Body of pancreas (tissue), 4 donors: Measurements from ENCODE around the gene GRIN1. TPM values are rescaled to one million over a fixed set of nuclear protein-coding genes. Genes with fewer than 3 reads are reported as not detected.

Experiments used
- ATAC-seq: fragments of 150-250 bp; one replicate; pipeline ENCODE4 v1.9.1; 2016
- DNase-seq, 4 donors: peaks; one replicate each; pipeline ENCODE4 v3.0.0-alpha.2; 2019
- H3K27ac ChIP-seq, 4 donors: fragments of 200-600 bp; sonication (generic); 1 replicate in 3 of 4; 2 replicates in 1 of 4; pipeline versions ENCODE4 v1.5.1 to v1.6.1; 2016 to 2019; ENCODE audit warnings: mild to moderate bottlenecking in 1 of 4, mixed read lengths in 1 of 4, moderate library complexity in 1 of 4
- H3K27me3 ChIP-seq, 2 donors: fragments of 200-600 bp; sonication (generic); one replicate each; pipeline ENCODE4 v1.6.0; 2016; ENCODE audit warnings: mild to moderate bottlenecking in 1 of 2
- H3K36me3 ChIP-seq, 2 donors: fragments of 200-600 bp; sonication (generic); replicated peaks in 1 of 2; 2 replicates each; pipeline ENCODE4 v1.5.1; 2016; ENCODE audit warnings: low read depth in 2 of 2; ENCODE audit not compliant: insufficient read depth in 1 of 2
- H3K4me1 ChIP-seq: fragments of 200-600 bp; sonication (generic); one replicate; pipeline ENCODE4 v1.6.0; 2016
- H3K4me3 ChIP-seq, 2 donors: fragments of 200-600 bp; sonication (generic); 1 replicate in 1 of 2; 2 replicates in 1 of 2; pipeline ENCODE4 v1.5.1; 2016 to 2019
- H3K9me3 ChIP-seq, 3 donors: fragments of 200-600 bp; sonication (generic); 1 replicate in 2 of 3; 2 replicates in 1 of 3; pipeline ENCODE4 v1.5.1; 2016
- CTCF ChIP-seq, 7 experiments: fragments of 450-650 bp in 4 of 7; fragments of 200-600 bp in 3 of 7; sonication (generic) in 3 of 7; IDR thresholded peaks; one replicate each; pipeline ENCODE4 v1.5.1; 2016 to 2019; ENCODE audit warnings: antibody characterized with exemption in 7 of 7
- POLR2A ChIP-seq, 3 donors: fragments of 450-650 bp; IDR thresholded peaks; one replicate each; pipeline ENCODE4 v1.6.1; 2016; ENCODE audit warnings: antibody characterized with exemption in 3 of 3, mild to moderate bottlenecking in 2 of 3
- WGBS, 2 donors: methylation state at CpG; one replicate each; pipeline ENCODE4 v1.1.5; 2017; 5-methylcytosine and 5-hydroxymethylcytosine counted together
- intact Hi-C: fragments of 100-400 bp; cut with DNase I; formaldehyde crosslinking; loops from one replicate; pipeline ENCODE4 v1.15.1; 2023
- total RNA-seq, 2 donors: library from RNA; depleted of rRNA; stranded (reverse); fragments of >200 nt; gene quantifications; one replicate each; pipeline ENCODE4 v1.1.0, GENCODE V29; 2016

The GRIN1 gene
- total RNA-seq, 2 donors from 2014 or later = not detected

- DNase-seq (peak; percentile 78 to 88 (median 85)), ATAC-seq (peak; percentile 9)
- no peaks in the 10 kb centered on the region for H3K27me3 ChIP-seq
- H3K4me3 ChIP-seq = no peak overlapping the region
- intact Hi-C loops = no loop called here
- peak overlapping the region; percentile 92 to 99 (median 92) for H3K27ac ChIP-seq
- H3K36me3 ChIP-seq = peaks cover 0 to 2% of the 10 kb centered on the region in 2 donors
- WGBS, 2 donors = 18 to 21% methylated on average over 16 to 21 of the region's 21 CpGs
- H3K4me1 ChIP-seq = peaks cover 90% of the 10 kb centered on the region
- TF ChIP-seq POLR2A (IDR thresholded peaks at IDR 0.05) (peak in 1 of 3 donors; percentile 39), CTCF (IDR thresholded peaks at IDR 0.05) (no peak)
- no peaks in the 10 kb centered on the region for H3K9me3 ChIP-seq
Measured at GRCh38 chr9:137195525-137196220, 56.7 kb downstream of the GRIN1 start.

GRCh38 chr9:137198051-137198901, 59.3 kb downstream of the GRIN1 start:
- Histone ChIP-seq H3K9me3 (no peaks in the 10 kb centered on the region), H3K4me3 (peak overlapping the region; percentile 32 to 40), H3K36me3 (no peaks in the 10 kb centered on the region), H3K4me1 (peaks cover 87% of the 10 kb centered on the region), H3K27ac (peak overlapping the region; percentile 92 to 99 (median 92)), H3K27me3 (no peaks in the 10 kb centered on the region)
- intact Hi-C loops = no loop called here
- peak; percentile 91 to 97 (median 95) for DNase-seq
- TF ChIP-seq CTCF (IDR thresholded peaks at IDR 0.05) = no peak
- TF ChIP-seq POLR2A (IDR thresholded peaks at IDR 0.05) = peak; percentile 50 to 58 (median 54)
- ATAC-seq = peak; percentile 40
- 15% methylated on average over 18 of the region's 19 CpGs; no CpG with 5 or more reads in 1 of the 2 donors for WGBS, 2 donors

GRCh38 chr9:137198902-137199283, 59.9 kb downstream of the GRIN1 start:
- ATAC-seq (no peak), DNase-seq (peak; percentile 70 to 86 (median 79))
- TF ChIP-seq CTCF (IDR thresholded peaks at IDR 0.05) (no peak), POLR2A (IDR thresholded peaks at IDR 0.05) (peak in 1 of 3 donors; percentile 25)
- intact Hi-C loops = no loop called here
- Histone ChIP-seq H3K27me3 (no peaks in the 10 kb centered on the region), H3K4me3 (peak overlapping the region; percentile 32 to 40), H3K27ac (peak overlapping the region; percentile 92 to 99 (median 92)), H3K36me3 (no peaks in the 10 kb centered on the region), H3K9me3 (no peaks in the 10 kb centered on the region), H3K4me1 (peaks cover 87% of the 10 kb centered on the region)
- 7 to 24% methylated on average over 7 to 11 of the region's 11 CpGs for WGBS, 2 donors

GRCh38 chr9:137199411-137200121, 60.6 kb downstream of the GRIN1 start:
- Histone ChIP-seq H3K4me1 (peaks cover 87% of the 10 kb centered on the region), H3K27me3 (no peaks in the 10 kb centered on the region), H3K4me3 (peak overlapping the region; percentile 32 to 40), H3K9me3 (no peaks in the 10 kb centered on the region), H3K27ac (peak overlapping the region; percentile 92 to 99 (median 92)), H3K36me3 (no peaks in the 10 kb centered on the region)
- TF ChIP-seq POLR2A (IDR thresholded peaks at IDR 0.05) (no peak), CTCF (IDR thresholded peaks at IDR 0.05) (no peak)
- 1 to 3% methylated on average over 12 to 38 of the region's 51 CpGs for WGBS, 2 donors
- DNase-seq = peak in 1 of 4 donors; percentile 30
- intact Hi-C loops = no loop called here
- no peak for ATAC-seq
